HCT116 (cell line): ENCODE results near the gene SAXO2. TPM values are rescaled to one million over a fixed set of nuclear protein-coding genes. Genes with fewer than 3 reads are reported as not detected.
"Not testable (repeated sequence)": the region's sequence is repeated elsewhere in the genome, so short reads cannot be mapped to it uniquely, and the experiment has no call there.

Experiments used
- ATAC-seq: fragments of 200-7000 bp; cut with Tn5 transposase; 2 replicates; pipeline ENCODE4 v1.9.1; 2020; ENCODE audit warnings: mild to moderate bottlenecking, moderate library complexity
- Bru-seq: library from RNA; stranded (reverse); fragments of 400-500 nt; gene quantifications from one replicate; lab custom pipeline; 2021; lab: Mats Ljungman, UMichigan
- BruChase-seq, 2 experiments: library from RNA; stranded (reverse); fragments of 400-500 nt; gene quantifications; one replicate each; lab custom pipeline; 2021; lab: Mats Ljungman, UMichigan
- BruUV-seq: library from RNA; stranded (reverse); fragments of 400-500 nt; replicated peaks from 2 replicates; lab custom pipeline; 2021; lab: Mats Ljungman, UMichigan
- CTCF ChIA-PET: fragments of 300-600 bp; sonication (Branson Sonifier 250); formaldehyde crosslinking; loops from one replicate; lab custom pipeline; 2021; ENCODE audit warnings: antibody characterized with exemption; lab: Charles Lee
- POLR2A ChIA-PET: fragments of 300-600, 350-600 bp; sonication (Branson Sonifier 250); formaldehyde crosslinking; loops from one replicate; lab custom pipeline; 2021; ENCODE audit warnings: antibody characterized with exemption; lab: Charles Lee
- RAD21 ChIA-PET, 2 experiments: fragments of 300-600 bp; sonication (Branson Sonifier 250); formaldehyde crosslinking; loops; one replicate each; lab custom pipeline; 2023; ENCODE audit warnings: low total read pairs in 2 of 2; ENCODE audit not compliant: uncharacterized antibody in 2 of 2, unreplicated experiment in 2 of 2, low non-redundant PET in 1 of 2; lab: Charles Lee
- DNase-seq: peaks from one replicate; pipeline ENCODE4 v3.0.0-alpha.2; 2010; ENCODE audit warnings: low read depth, low spot score
- H2AFZ ChIP-seq: fragments of 200-600 bp; shearing (Covaris generic), sonication (generic); 2 replicates; pipeline ENCODE4 v1.6.1; 2017; ENCODE audit warnings: low read depth, mixed run types, mixed read lengths, antibody characterized with exemption, low read length; ENCODE audit not compliant: poor library complexity, severe bottlenecking
- H3K27ac ChIP-seq: 2 replicates; pipeline ENCODE4 v1.5.1; 2012; ENCODE audit warnings: low read depth, low read length
- H3K27me3 ChIP-seq: fragments of 200-600 bp; sonication (generic); 2 replicates; pipeline ENCODE4 v1.6.1; 2016; ENCODE audit warnings: mixed run types, low read length, mixed read lengths; ENCODE audit not compliant: insufficient read depth
- H3K36me3 ChIP-seq, 2 experiments: fragments of 200-500 bp in 1 of 2; fragments of 200-600 bp in 1 of 2; sonication (Bioruptor generic) in 1 of 2; sonication (generic) in 1 of 2; 2 replicates each; pipeline versions ENCODE4 v1.5.1 to v1.6.1; 2014 to 2016; ENCODE audit warnings: low read length in 2 of 2, inconsistent platforms in 1 of 2, mixed read lengths in 1 of 2, mixed run types in 1 of 2; ENCODE audit not compliant: insufficient read depth in 2 of 2, control insufficient read depth in 1 of 2
- H3K4me1 ChIP-seq, 2 experiments: fragments of 200-600 bp in 1 of 2; sonication (generic) in 1 of 2; 2 replicates each; pipeline versions ENCODE4 v1.5.1 to v1.6.1; 2012 to 2017; ENCODE audit warnings: low read length in 2 of 2, inconsistent platforms in 1 of 2, mild to moderate bottlenecking in 1 of 2, mixed read lengths in 1 of 2, mixed run types in 1 of 2, moderate library complexity in 1 of 2; ENCODE audit not compliant: insufficient read depth in 2 of 2, control insufficient read depth in 1 of 2
- H3K4me2 ChIP-seq: fragments of 200-600 bp; sonication (generic); 2 replicates; pipeline ENCODE4 v1.6.1; 2017; ENCODE audit warnings: mixed run types, low read length, mixed read lengths
- H3K4me3 ChIP-seq, 2 experiments: fragments of 200-600 bp in 1 of 2; sonication (generic) in 1 of 2; replicated peaks in 1 of 2; 2 replicates each; pipeline ENCODE4 v1.5.1; 2011 to 2016; ENCODE audit warnings: low read length in 2 of 2, control low read depth in 1 of 2, low read depth in 1 of 2, mild to moderate bottlenecking in 1 of 2, mixed read lengths in 1 of 2, mixed run types in 1 of 2
- H3K79me2 ChIP-seq: fragments of 200-600 bp; sonication (generic); 2 replicates; pipeline ENCODE4 v1.6.1; 2017; ENCODE audit warnings: mild to moderate bottlenecking, mixed run types, low read length, moderate library complexity, mixed read lengths; ENCODE audit not compliant: insufficient read depth
- H3K9ac ChIP-seq: fragments of 200-600 bp; sonication (generic); 2 replicates; pipeline ENCODE4 v1.6.1; 2016; ENCODE audit warnings: low read length, mixed read lengths
- H3K9me2 ChIP-seq: fragments of 200-600 bp; sonication (generic), shearing (Covaris generic); 2 replicates; pipeline ENCODE4 v1.6.1; 2017; ENCODE audit warnings: mixed run types, mild to moderate bottlenecking, moderate library complexity; ENCODE audit not compliant: insufficient read depth
- H3K9me3 ChIP-seq, 2 experiments: fragments of 200-500 bp in 1 of 2; fragments of 200-600 bp in 1 of 2; sonication (Bioruptor generic) in 1 of 2; sonication (generic) in 1 of 2; 2 replicates each; pipeline ENCODE4 v1.6.1; 2014 to 2017; ENCODE audit warnings: low read length in 2 of 2, mixed read lengths in 2 of 2, inconsistent platforms in 1 of 2, low read depth in 1 of 2, mild to moderate bottlenecking in 1 of 2, mixed run types in 1 of 2, moderate library complexity in 1 of 2; ENCODE audit not compliant: control insufficient read depth in 1 of 2, insufficient read depth in 1 of 2
- H4K20me1 ChIP-seq: fragments of 200-600 bp; sonication (generic), shearing (Covaris generic); 2 replicates; pipeline ENCODE4 v1.6.1; 2017; ENCODE audit warnings: mixed run types, mild to moderate bottlenecking, moderate library complexity; ENCODE audit not compliant: insufficient read depth
- EGR1 ChIP-seq: IDR thresholded peaks from 2 replicates; pipeline ENCODE4 v1.6.1; 2012; ENCODE audit warnings: low read depth
- POLR2A ChIP-seq: IDR thresholded peaks from 2 replicates; pipeline ENCODE4 v1.7.0; 2011; ENCODE audit warnings: borderline replicate concordance; ENCODE audit not compliant: insufficient read depth, insufficient read length; ENCODE audit errors: extremely low read depth
- POLR2AphosphoS5 ChIP-seq: IDR thresholded peaks from 2 replicates; pipeline ENCODE4 v1.6.1; 2011; ENCODE audit warnings: mild to moderate bottlenecking, low read depth, low read length, moderate library complexity
- SIN3A ChIP-seq: IDR thresholded peaks from 2 replicates; pipeline ENCODE4 v1.6.1; 2012; ENCODE audit warnings: low read depth
- YY1 ChIP-seq: IDR thresholded peaks from 2 replicates; pipeline ENCODE4 v1.6.1; 2011; ENCODE audit warnings: low read length, low read depth, moderate library complexity, mild to moderate bottlenecking; ENCODE audit not compliant: insufficient replicate concordance; ENCODE audit errors: extremely low read depth
- ZFX ChIP-seq: fragments of 450-650 bp; IDR thresholded peaks from 2 replicates; pipeline ENCODE4 v1.6.1; 2017
- intact Hi-C: fragments of 100-400 bp; cut with micrococcal nuclease; formaldehyde crosslinking; loops from 2 replicates; pipeline ENCODE4 v1.10.0; 2022
- long read RNA-seq: library from polyadenylated mRNA; unstranded; transcript quantifications from one replicate; pipeline ENCODE4 v2.0.0, GENCODE V29; 2021; ENCODE audit not compliant: unreplicated experiment
- polyA plus RNA-seq: library from polyadenylated mRNA; unstranded; fragments of >200 nt; gene quantifications from 2 replicates; pipeline ENCODE4 v1.2.1, GENCODE V29; 2012; ENCODE audit warnings: missing spikeins
- total RNA-seq: library from RNA; stranded (reverse); gene quantifications from one replicate; pipeline ENCODE4 v1.2.1, GENCODE V29; 2021; ENCODE audit not compliant: unreplicated experiment
- TF ChIP-seq, protein P1 (sequence below): IDR thresholded peaks from 2 replicates; pipeline ENCODE4 v1.6.1; 2012
- TF ChIP-seq, protein P2 (sequence below), 3 experiments: fragments of 200-600 bp in 1 of 3; sonication (generic) in 1 of 3; IDR thresholded peaks in 2 of 3; conservative IDR thresholded peaks in 1 of 3; 2 replicates each; pipeline ENCODE4 v1.5.1; 2012 to 2017; ENCODE audit warnings: low read depth in 2 of 3, low read length in 2 of 3, antibody characterized with exemption in 1 of 3, borderline replicate concordance in 1 of 3, control low read depth in 1 of 3, mild to moderate bottlenecking in 1 of 3, mixed read lengths in 1 of 3, mixed run types in 1 of 3, moderate library complexity in 1 of 3; ENCODE audit not compliant: insufficient read depth in 1 of 3
- TF ChIP-seq, protein P3 (sequence below): IDR thresholded peaks from 2 replicates; pipeline ENCODE4 v1.6.1; 2012

The SAXO2 gene, protein sequence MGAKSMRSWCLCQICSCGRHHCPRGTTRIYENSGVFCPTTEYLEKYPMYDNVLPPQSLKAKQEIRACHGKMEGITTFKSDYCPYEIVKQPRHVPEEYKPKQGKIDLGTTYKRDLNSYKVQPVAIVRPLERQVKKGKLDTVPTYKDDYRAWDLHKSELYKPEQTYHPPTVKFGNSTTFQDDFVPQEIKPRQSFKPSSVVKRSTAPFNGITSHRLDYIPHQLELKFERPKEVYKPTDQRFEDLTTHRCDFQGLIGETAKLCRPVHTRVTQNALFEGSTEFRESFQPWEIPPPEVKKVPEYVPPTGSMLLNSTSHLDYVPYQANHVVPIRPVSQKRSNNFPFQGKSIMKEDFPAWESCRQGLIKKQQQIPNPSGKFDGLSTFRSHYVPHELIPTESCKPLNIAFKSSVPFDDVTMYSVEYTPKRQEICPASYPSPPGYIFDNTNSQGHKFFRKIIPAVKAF
- total RNA-seq (5.7 TPM), Bru-seq, nascent RNA (percentile 53 among the genes with signal in this experiment), BruChase-seq, experiment 1, labeled RNA remaining after a 6-hour chase (percentile 55 among the genes with signal in this experiment), BruChase-seq, experiment 2, labeled RNA remaining after a 2-hour chase (percentile 55 among the genes with signal in this experiment)
- 1.7 and 3.0 TPM in 2 replicates for polyA plus RNA-seq
- long read RNA-seq, partial matches to known transcripts, result 0 of 6 reads
- long read RNA-seq, other reads (novel, unspliced or antisense), result 6 of 6 reads

DNA sequence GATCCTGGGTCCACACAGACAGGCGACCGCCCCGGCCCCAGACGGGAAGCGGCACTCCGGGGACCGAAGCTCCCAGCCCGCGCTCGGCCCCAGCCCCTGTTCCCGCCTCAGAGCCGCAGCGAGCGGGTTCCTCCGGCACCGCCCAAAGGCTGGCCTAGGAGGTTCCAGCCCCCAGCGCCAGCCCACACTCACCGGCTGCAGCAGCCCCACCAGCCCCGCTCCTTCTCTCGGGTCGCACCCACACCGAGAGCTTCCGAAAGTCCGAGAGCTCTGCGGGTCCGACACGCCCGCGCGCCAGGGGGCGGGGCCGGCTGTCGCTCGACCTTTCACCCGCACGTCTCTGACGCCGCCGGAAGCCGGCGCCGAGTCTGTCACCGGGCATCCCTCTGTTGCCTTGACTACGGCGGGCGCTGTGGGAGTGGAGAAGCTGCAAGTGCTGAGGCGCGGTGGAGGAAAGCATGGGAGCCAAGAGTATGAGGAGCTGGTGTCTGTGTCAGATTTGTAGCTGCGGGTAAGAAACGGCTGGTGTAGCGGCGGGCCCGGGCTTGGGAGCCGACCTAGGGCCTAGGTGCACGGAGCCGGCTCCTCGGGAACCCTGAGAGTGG is at the start of gene SAXO2, which contains the start of gene EFL1:
Gene SAXO2 (plus strand): TSS at position 397 of the 605 bp plus-strand sequence. CDS start 62 bp downstream, at position 459.
Gene EFL1 (minus strand): TSS at position 313 of the 605 bp plus-strand sequence. CDS start 956 bp downstream, outside the sequence.
- Histone ChIP-seq H3K27ac (peak within 1 kb of the TSS; percentile 66), H3K27me3 (no peaks in the 10 kb centered on the region), H2AFZ (no peak within 1 kb of the TSS), H3K4me3 (peak within 1 kb of the TSS; percentile 81 to 83), H4K20me1 (0 out of 2 replicates have a peak, but pooled peaks cover 2% of the 10 kb centered on the region), H3K4me2 (peak within 1 kb of the TSS; percentile 82), H3K4me1 (peaks cover 8 to 15% of the 10 kb centered on the region in 2 experiments), H3K9me2 (no peaks in the 10 kb centered on the region), H3K9me3 (no peaks in the 10 kb centered on the region), H3K9ac (peak within 1 kb of the TSS; percentile 60), H3K79me2 (peaks cover 9% of the 10 kb centered on the region), H3K36me3 (no peaks in the 10 kb centered on the region; a peak in 1 of 4 replicates)
- ATAC-seq (peak; percentile 93), DNase-seq (peak; percentile 54)
- RAD21 ChIA-PET, result no interaction called here
- no TSS peak for BruUV-seq
- TF ChIP-seq POLR2A (peak; percentile 66), SIN3A (peak; percentile 74), ZFX (peak; percentile 62), POLR2AphosphoS5 (peak; percentile 67), EGR1 (peak; percentile 69; the same call in 1 of the 2 replicates), YY1 (no peak)
- TF ChIP-seq, protein P1, sequence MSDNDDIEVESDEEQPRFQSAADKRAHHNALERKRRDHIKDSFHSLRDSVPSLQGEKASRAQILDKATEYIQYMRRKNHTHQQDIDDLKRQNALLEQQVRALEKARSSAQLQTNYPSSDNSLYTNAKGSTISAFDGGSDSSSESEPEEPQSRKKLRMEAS, result peak; percentile 51; the same call in 1 of the 2 replicates
- TF ChIP-seq, protein P2, sequence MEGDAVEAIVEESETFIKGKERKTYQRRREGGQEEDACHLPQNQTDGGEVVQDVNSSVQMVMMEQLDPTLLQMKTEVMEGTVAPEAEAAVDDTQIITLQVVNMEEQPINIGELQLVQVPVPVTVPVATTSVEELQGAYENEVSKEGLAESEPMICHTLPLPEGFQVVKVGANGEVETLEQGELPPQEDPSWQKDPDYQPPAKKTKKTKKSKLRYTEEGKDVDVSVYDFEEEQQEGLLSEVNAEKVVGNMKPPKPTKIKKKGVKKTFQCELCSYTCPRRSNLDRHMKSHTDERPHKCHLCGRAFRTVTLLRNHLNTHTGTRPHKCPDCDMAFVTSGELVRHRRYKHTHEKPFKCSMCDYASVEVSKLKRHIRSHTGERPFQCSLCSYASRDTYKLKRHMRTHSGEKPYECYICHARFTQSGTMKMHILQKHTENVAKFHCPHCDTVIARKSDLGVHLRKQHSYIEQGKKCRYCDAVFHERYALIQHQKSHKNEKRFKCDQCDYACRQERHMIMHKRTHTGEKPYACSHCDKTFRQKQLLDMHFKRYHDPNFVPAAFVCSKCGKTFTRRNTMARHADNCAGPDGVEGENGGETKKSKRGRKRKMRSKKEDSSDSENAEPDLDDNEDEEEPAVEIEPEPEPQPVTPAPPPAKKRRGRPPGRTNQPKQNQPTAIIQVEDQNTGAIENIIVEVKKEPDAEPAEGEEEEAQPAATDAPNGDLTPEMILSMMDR (IDR thresholded peaks at IDR 0.05 in 2 of 3, conservative IDR thresholded peaks at IDR 0.05 in 1 of 3; ENCODE audit: borderline replicate concordance in 1 of 3, insufficient read depth in 1 of 3, low read depth in 2 of 3, low read length in 2 of 3), result no peak
- TF ChIP-seq, protein P3, sequence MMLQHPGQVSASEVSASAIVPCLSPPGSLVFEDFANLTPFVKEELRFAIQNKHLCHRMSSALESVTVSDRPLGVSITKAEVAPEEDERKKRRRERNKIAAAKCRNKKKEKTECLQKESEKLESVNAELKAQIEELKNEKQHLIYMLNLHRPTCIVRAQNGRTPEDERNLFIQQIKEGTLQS, result no peak
- CTCF ChIA-PET, result no interaction called here
- intact Hi-C loops, result no loop called here
- POLR2A ChIA-PET, result no interaction called here

DNA sequence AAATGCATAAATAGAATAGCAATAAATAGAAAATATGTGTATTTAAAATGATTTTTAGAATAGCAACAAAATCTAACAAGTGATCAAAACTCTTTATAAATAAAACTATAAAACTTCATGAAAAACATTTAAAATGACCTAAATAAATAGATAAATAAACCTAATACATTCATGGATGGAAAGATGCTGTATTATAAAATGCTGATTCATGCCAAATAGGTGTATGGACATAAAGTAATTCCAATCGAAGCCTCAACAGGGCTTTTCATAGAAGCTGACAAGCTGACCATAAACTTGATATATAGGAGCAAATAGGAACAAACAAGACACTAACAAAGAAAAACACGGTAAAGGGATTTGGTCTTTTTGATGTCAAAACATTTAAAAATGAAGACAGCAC is 46.5 kb upstream of the SAXO2 start:
- H3K4me3 ChIP-seq, H3K4me1 ChIP-seq, RAD21 ChIA-PET, H3K27ac ChIP-seq, BruUV-seq, POLR2A ChIA-PET, H3K36me3 ChIP-seq, intact Hi-C loops, CTCF ChIA-PET, H3K9me2 ChIP-seq, H4K20me1 ChIP-seq, H3K79me2 ChIP-seq, DNase-seq, ATAC-seq, H3K9me3 ChIP-seq, H3K27me3 ChIP-seq, H2AFZ ChIP-seq, H3K9ac ChIP-seq, H3K4me2 ChIP-seq: not testable (repeated sequence)
